ENCODE data around the gene FOXN3.

FOXN3 gene

GRCh38 chr14:89397569-89398230 lies 19.3 kb downstream of the FOXN3 start:
- no peak overlapping the region for H3K4me3 ChIP-seq (ENCODE audit: low read depth, low read length)
- DNase-seq: no peak
- TF ChIP-seq, protein P1, sequence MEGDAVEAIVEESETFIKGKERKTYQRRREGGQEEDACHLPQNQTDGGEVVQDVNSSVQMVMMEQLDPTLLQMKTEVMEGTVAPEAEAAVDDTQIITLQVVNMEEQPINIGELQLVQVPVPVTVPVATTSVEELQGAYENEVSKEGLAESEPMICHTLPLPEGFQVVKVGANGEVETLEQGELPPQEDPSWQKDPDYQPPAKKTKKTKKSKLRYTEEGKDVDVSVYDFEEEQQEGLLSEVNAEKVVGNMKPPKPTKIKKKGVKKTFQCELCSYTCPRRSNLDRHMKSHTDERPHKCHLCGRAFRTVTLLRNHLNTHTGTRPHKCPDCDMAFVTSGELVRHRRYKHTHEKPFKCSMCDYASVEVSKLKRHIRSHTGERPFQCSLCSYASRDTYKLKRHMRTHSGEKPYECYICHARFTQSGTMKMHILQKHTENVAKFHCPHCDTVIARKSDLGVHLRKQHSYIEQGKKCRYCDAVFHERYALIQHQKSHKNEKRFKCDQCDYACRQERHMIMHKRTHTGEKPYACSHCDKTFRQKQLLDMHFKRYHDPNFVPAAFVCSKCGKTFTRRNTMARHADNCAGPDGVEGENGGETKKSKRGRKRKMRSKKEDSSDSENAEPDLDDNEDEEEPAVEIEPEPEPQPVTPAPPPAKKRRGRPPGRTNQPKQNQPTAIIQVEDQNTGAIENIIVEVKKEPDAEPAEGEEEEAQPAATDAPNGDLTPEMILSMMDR (IDR thresholded peaks at IDR 0.05; ENCODE audit: low read depth, low read length, missing control alignments): no peak
- no peaks in the 10 kb centered on the region for H3K27me3 ChIP-seq (replicated peaks)
- no peak overlapping the region for H3K27ac ChIP-seq
- no peaks in the 10 kb centered on the region for H3K36me3 ChIP-seq (replicated peaks)
- in situ Hi-C loops (cut with HindIII; ENCODE audit: low pct_ligation_motif_present, low sequenced_read_pairs): no loop called here

DNA sequence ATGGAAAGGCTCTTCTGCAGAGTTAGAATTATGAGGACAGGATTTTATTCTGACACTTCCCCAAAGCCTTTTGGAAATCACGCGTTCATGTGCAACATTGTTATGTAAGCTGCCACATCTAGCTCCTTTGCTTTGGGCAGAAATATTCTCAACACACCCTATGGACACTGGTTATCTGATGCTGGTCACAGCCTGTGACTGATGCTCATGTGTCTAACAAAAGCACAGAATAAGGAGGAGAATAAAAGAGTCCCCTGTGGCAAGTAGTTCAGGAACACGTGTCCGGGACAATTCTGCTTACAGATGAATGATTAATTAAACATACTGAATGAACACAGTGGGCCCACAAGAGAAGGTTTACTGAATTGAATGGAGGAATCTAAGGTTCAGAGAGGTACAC lies 22.1 kb downstream of the FOXN3 start:
- no peaks in the 10 kb centered on the region for H3K36me3 ChIP-seq (replicated peaks)
- no peak overlapping the region for H3K27ac ChIP-seq
- H3K27me3 ChIP-seq (replicated peaks): no peaks in the 10 kb centered on the region
- H3K4me3 ChIP-seq (ENCODE audit: low read depth, low read length): no peak overlapping the region
- TF ChIP-seq, protein P1 (IDR thresholded peaks at IDR 0.05; ENCODE audit: low read depth, low read length, missing control alignments): no peak
- no peak for DNase-seq
- in situ Hi-C loops (cut with HindIII; ENCODE audit: low pct_ligation_motif_present, low sequenced_read_pairs): no loop called here

DNA sequence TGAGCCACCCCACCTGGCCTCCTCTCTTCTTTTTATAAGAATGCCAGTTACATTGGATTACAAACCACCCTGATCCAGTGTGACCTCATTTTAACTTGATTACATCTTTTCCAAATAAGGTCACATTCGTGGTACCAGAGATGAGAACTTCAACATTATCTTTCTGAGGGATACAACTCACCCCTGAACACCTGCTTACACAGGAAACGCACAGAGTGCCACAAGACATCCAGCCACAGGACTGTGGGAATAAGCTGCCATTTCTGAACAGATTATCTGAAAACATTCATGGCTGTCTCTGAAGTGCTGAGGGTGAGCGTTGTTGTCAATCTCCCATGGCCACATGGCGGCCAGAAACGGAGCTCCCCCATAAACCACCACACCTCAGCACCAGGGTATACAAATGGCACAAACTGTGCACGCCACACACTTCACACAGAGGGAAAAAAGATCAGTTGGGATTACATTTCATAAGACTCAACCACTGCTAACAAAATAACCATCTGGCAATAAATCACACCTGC lies 23.7 kb downstream of the FOXN3 start:
- TF ChIP-seq, protein P1 (IDR thresholded peaks at IDR 0.05; ENCODE audit: low read depth, low read length, missing control alignments): no peak
- no peak overlapping the region for H3K27ac ChIP-seq
- in situ Hi-C loops (cut with HindIII; ENCODE audit: low pct_ligation_motif_present, low sequenced_read_pairs): no loop called here
- no peaks in the 10 kb centered on the region for H3K36me3 ChIP-seq (replicated peaks)
- no peaks in the 10 kb centered on the region for H3K27me3 ChIP-seq (replicated peaks)
- H3K4me3 ChIP-seq (ENCODE audit: low read depth, low read length): no peak overlapping the region
- DNase-seq: no peak

GRCh38 chr14:89392181-89392580 lies 24.9 kb downstream of the FOXN3 start:
- no peaks in the 10 kb centered on the region for H3K36me3 ChIP-seq (replicated peaks)
- no peak overlapping the region for H3K27ac ChIP-seq
- H3K4me3 ChIP-seq (ENCODE audit: low read depth, low read length): no peak overlapping the region
- TF ChIP-seq, protein P1 (IDR thresholded peaks at IDR 0.05; ENCODE audit: low read depth, low read length, missing control alignments): no peak
- H3K27me3 ChIP-seq (replicated peaks): no peaks in the 10 kb centered on the region
- in situ Hi-C loops (cut with HindIII; ENCODE audit: low pct_ligation_motif_present, low sequenced_read_pairs): no loop called here
- no peak for DNase-seq

GRCh38 chr14:89391556-89391955 lies 25.5 kb downstream of the FOXN3 start:
- TF ChIP-seq, protein P1 (IDR thresholded peaks at IDR 0.05; ENCODE audit: low read depth, low read length, missing control alignments): no peak
- no peak for DNase-seq
- H3K36me3 ChIP-seq (replicated peaks): no peaks in the 10 kb centered on the region
- no peak overlapping the region for H3K4me3 ChIP-seq (ENCODE audit: low read depth, low read length)
- no peaks in the 10 kb centered on the region for H3K27me3 ChIP-seq (replicated peaks)
- in situ Hi-C loops (cut with HindIII; ENCODE audit: low pct_ligation_motif_present, low sequenced_read_pairs): no loop called here
- no peak overlapping the region for H3K27ac ChIP-seq

GRCh38 chr14:89391123-89391522 lies 25.9 kb downstream of the FOXN3 start:
- no peaks in the 10 kb centered on the region for H3K27me3 ChIP-seq (replicated peaks)
- H3K36me3 ChIP-seq (replicated peaks): no peaks in the 10 kb centered on the region
- no peak for DNase-seq
- H3K27ac ChIP-seq: no peak overlapping the region
- TF ChIP-seq, protein P1 (IDR thresholded peaks at IDR 0.05; ENCODE audit: low read depth, low read length, missing control alignments): no peak
- no peak overlapping the region for H3K4me3 ChIP-seq (ENCODE audit: low read depth, low read length)
- in situ Hi-C loops (cut with HindIII; ENCODE audit: low pct_ligation_motif_present, low sequenced_read_pairs): no loop called here
